CD14-positive monocyte (primary cell): ENCODE data around the gene KCNH1. TPM values are rescaled to one million over a fixed set of nuclear protein-coding genes. Genes with fewer than 3 reads are reported as not detected.

Experiments
- DNase-seq, 3 donors: peaks; one replicate each; pipeline ENCODE4 v3.0.0-alpha.2; 2011 to 2022
- H2AFZ ChIP-seq: 2 replicates; pipeline ENCODE4 v1.6.0; 2012; ENCODE audit warnings: mild to moderate bottlenecking, low read depth, low read length, inconsistent platforms; ENCODE audit not compliant: insufficient read depth, poor library complexity, severe bottlenecking
- H3K27ac ChIP-seq, 2 donors: 1 replicate in 1 of 2; 2 replicates in 1 of 2; pipeline ENCODE4 v1.5.1; 2012 to 2013; ENCODE audit warnings: low read length in 2 of 2, control low read depth in 1 of 2, inconsistent platforms in 1 of 2, low read depth in 1 of 2, mild to moderate bottlenecking in 1 of 2
- H3K27me3 ChIP-seq, 2 donors: one replicate each; pipeline versions ENCODE4 v1.6.0 to v1.6.1; 2011 to 2013; ENCODE audit warnings: low read length in 2 of 2; ENCODE audit not compliant: control insufficient read depth in 2 of 2, insufficient read depth in 2 of 2
- H3K36me3 ChIP-seq, 2 donors: replicated peaks in 1 of 2; 1 replicate in 1 of 2; 2 replicates in 1 of 2; pipeline versions ENCODE4 v1.5.1 to v1.6.1; 2012 to 2013; ENCODE audit warnings: low read length in 2 of 2, control low read depth in 1 of 2, inconsistent platforms in 1 of 2, mild to moderate bottlenecking in 1 of 2; ENCODE audit not compliant: insufficient read depth in 2 of 2, control insufficient read depth in 1 of 2
- H3K4me1 ChIP-seq, 2 donors: 1 replicate in 1 of 2; 2 replicates in 1 of 2; pipeline versions ENCODE4 v1.5.1 to v1.6.1; 2012 to 2013; ENCODE audit warnings: low read length in 2 of 2, control low read depth in 1 of 2, inconsistent platforms in 1 of 2, mild to moderate bottlenecking in 1 of 2, moderate library complexity in 1 of 2; ENCODE audit not compliant: insufficient read depth in 2 of 2, control insufficient read depth in 1 of 2
- H3K4me2 ChIP-seq: replicated peaks from 2 replicates; pipeline ENCODE3; 2012; ENCODE audit warnings: low read length, moderate library complexity, mild to moderate bottlenecking; ENCODE audit not compliant: poor library complexity, severe bottlenecking; ENCODE audit errors: extremely low read depth
- H3K4me3 ChIP-seq, 3 experiments: fragments of 200-600 bp in 1 of 3; sonication (generic) in 1 of 3; replicated peaks in 1 of 3; 1 replicate in 2 of 3; 2 replicates in 1 of 3; pipeline ENCODE4 v1.5.1; 2011 to 2013; ENCODE audit warnings: low read length in 3 of 3, mild to moderate bottlenecking in 3 of 3, control low read depth in 2 of 3, low read depth in 2 of 3, inconsistent platforms in 1 of 3, moderate library complexity in 1 of 3
- H3K79me2 ChIP-seq: 2 replicates; pipeline ENCODE4 v1.6.0; 2012; ENCODE audit warnings: mild to moderate bottlenecking, control low read depth, inconsistent platforms, low read length, moderate library complexity; ENCODE audit not compliant: insufficient read depth
- H3K9ac ChIP-seq: 2 replicates; pipeline ENCODE4 v1.6.0; 2017; ENCODE audit warnings: low read length, mild to moderate bottlenecking; ENCODE audit not compliant: insufficient read depth, poor library complexity, severe bottlenecking
- H3K9me3 ChIP-seq, 2 donors: replicated peaks in 1 of 2; 1 replicate in 1 of 2; 2 replicates in 1 of 2; pipeline versions ENCODE4 v1.5.1 to v1.6.1; 2012 to 2013; ENCODE audit warnings: low read length in 2 of 2, control low read depth in 1 of 2; ENCODE audit not compliant: control insufficient read depth in 1 of 2, insufficient read depth in 1 of 2
- H4K20me1 ChIP-seq: 2 replicates; pipeline ENCODE4 v1.6.0; 2012; ENCODE audit warnings: mild to moderate bottlenecking, low read length, control low read depth, moderate library complexity; ENCODE audit not compliant: insufficient read depth
- H3K27ac Mint-ChIP-seq, 7 donors: one replicate each; pipeline ENCODE4 v1.8.0; 2020; ENCODE audit warnings: mild to moderate bottlenecking in 7 of 7, mixed read lengths in 7 of 7, moderate library complexity in 6 of 7, inconsistent platforms in 2 of 7
- H3K27me3 Mint-ChIP-seq, 3 donors: one replicate each; pipeline ENCODE4 v1.8.0; 2021 to 2022; ENCODE audit warnings: low read depth in 3 of 3, mild to moderate bottlenecking in 3 of 3, mixed read lengths in 3 of 3, moderate library complexity in 3 of 3, inconsistent platforms in 1 of 3
- H3K36me3 Mint-ChIP-seq, 2 donors: one replicate each; pipeline ENCODE4 v1.8.0; 2020; ENCODE audit warnings: mixed read lengths in 2 of 2, inconsistent platforms in 1 of 2, mild to moderate bottlenecking in 1 of 2
- H3K4me1 Mint-ChIP-seq: one replicate; pipeline ENCODE4 v1.8.0; 2020; ENCODE audit warnings: mild to moderate bottlenecking, mixed read lengths
- H3K4me3 Mint-ChIP-seq, 2 donors: one replicate each; pipeline ENCODE4 v1.8.0; 2020; ENCODE audit warnings: mild to moderate bottlenecking in 2 of 2, mixed read lengths in 2 of 2, moderate library complexity in 1 of 2
- H3K9me3 Mint-ChIP-seq, 7 donors: one replicate each; pipeline ENCODE4 v1.8.0; 2020 to 2022; ENCODE audit warnings: mixed read lengths in 7 of 7, mild to moderate bottlenecking in 6 of 7, moderate library complexity in 6 of 7, inconsistent platforms in 2 of 7
- WGBS: methylation state at CpG from one replicate; pipeline ENCODE4 v1.1.5; 2013; ENCODE audit warnings: missing lambda C conversion rate; ENCODE audit not compliant: insufficient coverage; 5-methylcytosine and 5-hydroxymethylcytosine counted together
- intact Hi-C, 2 donors: fragments of 100-400 bp; cut with micrococcal nuclease; formaldehyde crosslinking; loops; one replicate each; pipeline versions ENCODE4 v1.15.0 to v1.15.1; 2023
- polyA plus RNA-seq, 3 donors: library from polyadenylated mRNA; depleted of rRNA in 1 of 3; unstranded in 2 of 3; stranded (reverse) in 1 of 3; fragments of 300-500 nt in 2 of 3; fragments of >200 nt in 1 of 3; fragmentation: Illumina TruSeq in 2 of 3; gene quantifications; 1 replicate in 2 of 3; 2 replicates in 1 of 3; pipeline ENCODE4 v1.2.3, GENCODE V29; 2012 to 2021
- TF ChIP-seq, protein P1 (sequence below): fragments of 200-600 bp; IDR thresholded peaks from one replicate; pipeline ENCODE4 v1.8.0; 2022; ENCODE audit warnings: antibody characterized with exemption, mild to moderate bottlenecking

Gene KCNH1
- polyA plus RNA-seq, 3 donors: not detected

DNA sequence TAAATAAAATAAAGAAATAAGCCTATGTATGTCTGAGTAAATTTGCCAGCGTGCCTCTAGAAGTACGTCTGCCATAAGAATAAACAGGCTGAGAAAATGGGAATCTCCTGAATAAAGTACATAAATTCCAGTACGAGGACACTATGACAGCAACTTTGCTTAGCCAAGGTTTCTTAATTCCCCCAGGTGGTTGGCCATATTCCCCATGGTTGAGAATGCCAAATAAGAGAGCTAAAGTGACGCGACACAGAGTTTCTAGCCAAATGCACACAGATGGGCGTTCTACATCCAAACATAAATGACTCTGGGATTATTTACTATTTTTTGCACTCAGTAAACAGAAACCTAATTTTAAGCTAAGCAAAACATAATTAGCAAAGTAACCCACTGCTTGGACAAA is 19.5 kb downstream of the KCNH1 start:
- no peak for DNase-seq
- H3K27me3 ChIP-seq: no peaks in the 10 kb centered on the region
- H3K9ac ChIP-seq: no peak overlapping the region
- peaks cover 0 to 4% of the 10 kb centered on the region in 2 donors for H3K9me3 ChIP-seq
- no peaks in the 10 kb centered on the region for H3K79me2 ChIP-seq
- peaks cover 0 to 14% (median 3%) of the 10 kb centered on the region in 7 donors for H3K9me3 Mint-ChIP-seq
- peaks cover 0 to 5% (median 2%) of the 10 kb centered on the region in 3 donors for H3K27me3 Mint-ChIP-seq
- no peaks in the 10 kb centered on the region for H3K4me1 ChIP-seq
- no peaks in the 10 kb centered on the region for H3K36me3 Mint-ChIP-seq
- whole genome bisulfite sequencing: 90% methylated on average over 3 of the region's 6 CpGs
- no peak overlapping the region for H3K4me3 ChIP-seq
- H3K27ac Mint-ChIP-seq: no peak overlapping the region
- TF ChIP-seq, protein P1, sequence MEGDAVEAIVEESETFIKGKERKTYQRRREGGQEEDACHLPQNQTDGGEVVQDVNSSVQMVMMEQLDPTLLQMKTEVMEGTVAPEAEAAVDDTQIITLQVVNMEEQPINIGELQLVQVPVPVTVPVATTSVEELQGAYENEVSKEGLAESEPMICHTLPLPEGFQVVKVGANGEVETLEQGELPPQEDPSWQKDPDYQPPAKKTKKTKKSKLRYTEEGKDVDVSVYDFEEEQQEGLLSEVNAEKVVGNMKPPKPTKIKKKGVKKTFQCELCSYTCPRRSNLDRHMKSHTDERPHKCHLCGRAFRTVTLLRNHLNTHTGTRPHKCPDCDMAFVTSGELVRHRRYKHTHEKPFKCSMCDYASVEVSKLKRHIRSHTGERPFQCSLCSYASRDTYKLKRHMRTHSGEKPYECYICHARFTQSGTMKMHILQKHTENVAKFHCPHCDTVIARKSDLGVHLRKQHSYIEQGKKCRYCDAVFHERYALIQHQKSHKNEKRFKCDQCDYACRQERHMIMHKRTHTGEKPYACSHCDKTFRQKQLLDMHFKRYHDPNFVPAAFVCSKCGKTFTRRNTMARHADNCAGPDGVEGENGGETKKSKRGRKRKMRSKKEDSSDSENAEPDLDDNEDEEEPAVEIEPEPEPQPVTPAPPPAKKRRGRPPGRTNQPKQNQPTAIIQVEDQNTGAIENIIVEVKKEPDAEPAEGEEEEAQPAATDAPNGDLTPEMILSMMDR: no peak
- H4K20me1 ChIP-seq: no peaks in the 10 kb centered on the region
- no peak overlapping the region for H3K27ac ChIP-seq
- no peak overlapping the region for H2AFZ ChIP-seq
- no peak overlapping the region for H3K4me2 ChIP-seq
- no peaks in the 10 kb centered on the region for H3K36me3 ChIP-seq
- no peaks in the 10 kb centered on the region for H3K4me1 Mint-ChIP-seq
- intact Hi-C loops: no loop called here
- no peak overlapping the region for H3K4me3 Mint-ChIP-seq

DNA sequence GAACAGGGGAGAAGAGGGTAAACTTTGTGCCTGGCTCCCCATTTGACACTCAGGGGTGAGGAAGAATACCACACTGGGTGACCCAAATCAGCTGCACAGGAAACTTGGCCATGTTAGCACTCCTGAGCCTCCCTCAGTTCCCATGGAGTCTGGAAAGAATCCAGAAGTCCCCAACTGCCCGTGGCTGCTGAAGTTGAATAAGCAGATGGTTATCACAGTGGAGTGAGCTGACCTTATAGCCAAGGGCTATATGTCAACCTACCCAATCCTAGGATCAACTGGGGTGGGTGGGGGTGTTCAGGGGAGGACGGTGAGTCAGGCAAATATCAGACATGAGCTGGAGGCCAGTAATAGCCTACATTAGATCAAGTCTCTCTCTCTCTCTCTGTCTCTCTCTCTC is 20.4 kb downstream of the KCNH1 start:
- intact Hi-C loops: no loop called here
- TF ChIP-seq, protein P1: no peak
- H3K4me2 ChIP-seq: no peak overlapping the region
- no peak overlapping the region for H3K9ac ChIP-seq
- H3K79me2 ChIP-seq: no peaks in the 10 kb centered on the region
- no peak for DNase-seq
- Mint-ChIP-seq H3K4me3 (no peak overlapping the region), H3K4me1 (no peaks in the 10 kb centered on the region), H3K27ac (no peak overlapping the region), H3K27me3 (peaks cover 2 to 5% (median 2%) of the 10 kb centered on the region in 3 donors), H3K9me3 (peaks cover 2 to 14% (median 3%) of the 10 kb centered on the region in 7 donors), H3K36me3 (no peaks in the 10 kb centered on the region)
- H3K4me1 ChIP-seq: no peaks in the 10 kb centered on the region
- WGBS: no CpG with 5 or more reads among the region's 2 CpGs
- H3K27me3 ChIP-seq: no peaks in the 10 kb centered on the region
- H3K27ac ChIP-seq: no peak overlapping the region
- H3K9me3 ChIP-seq: peaks cover 0 to 4% of the 10 kb centered on the region in 2 donors
- no peak overlapping the region for H2AFZ ChIP-seq
- H4K20me1 ChIP-seq: no peaks in the 10 kb centered on the region
- no peaks in the 10 kb centered on the region for H3K36me3 ChIP-seq
- H3K4me3 ChIP-seq: no peak overlapping the region
